Ovary (tissue), 3 donors: ENCODE measurements around the gene LANCL1.

Source experiments
- EP300 ChIP-seq: sonication (generic); formaldehyde crosslinking; IDR thresholded peaks from one replicate; pipeline ENCODE4 v1.6.1; 2017; ENCODE audit warnings: antibody characterized with exemption
- TF ChIP-seq, protein P1 (sequence below), 3 donors: fragments of 450-650 bp in 2 of 3; fragments of 200-600 bp in 1 of 3; IDR thresholded peaks; one replicate each; pipeline versions ENCODE4 v1.5.1 to v1.8.0; 2016 to 2022; ENCODE audit warnings: antibody characterized with exemption in 3 of 3, mild to moderate bottlenecking in 1 of 3
- donor health status: DM: no; HTN: no; CAD: no.

DNA sequence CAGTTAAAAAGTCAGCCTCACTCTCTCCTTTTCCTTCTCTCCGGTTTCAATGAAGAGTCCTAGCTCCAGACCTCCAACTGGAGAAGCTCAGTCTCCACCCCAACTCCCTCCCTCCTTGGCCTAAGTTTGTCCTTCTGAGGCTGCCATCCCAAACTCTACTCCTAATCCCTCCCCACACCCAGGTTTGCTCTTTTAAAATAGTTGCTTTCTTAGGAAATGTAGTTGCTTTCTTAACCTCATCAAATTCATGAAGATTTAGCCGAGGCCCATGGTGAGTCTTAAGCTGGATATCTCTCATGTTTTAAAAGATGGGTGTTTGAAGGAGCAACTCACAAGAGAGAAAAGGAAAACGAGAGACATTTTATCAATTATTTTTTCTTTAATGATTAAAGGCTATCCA lies 937 bp upstream of the LANCL1 start:
- TF ChIP-seq, protein P1, sequence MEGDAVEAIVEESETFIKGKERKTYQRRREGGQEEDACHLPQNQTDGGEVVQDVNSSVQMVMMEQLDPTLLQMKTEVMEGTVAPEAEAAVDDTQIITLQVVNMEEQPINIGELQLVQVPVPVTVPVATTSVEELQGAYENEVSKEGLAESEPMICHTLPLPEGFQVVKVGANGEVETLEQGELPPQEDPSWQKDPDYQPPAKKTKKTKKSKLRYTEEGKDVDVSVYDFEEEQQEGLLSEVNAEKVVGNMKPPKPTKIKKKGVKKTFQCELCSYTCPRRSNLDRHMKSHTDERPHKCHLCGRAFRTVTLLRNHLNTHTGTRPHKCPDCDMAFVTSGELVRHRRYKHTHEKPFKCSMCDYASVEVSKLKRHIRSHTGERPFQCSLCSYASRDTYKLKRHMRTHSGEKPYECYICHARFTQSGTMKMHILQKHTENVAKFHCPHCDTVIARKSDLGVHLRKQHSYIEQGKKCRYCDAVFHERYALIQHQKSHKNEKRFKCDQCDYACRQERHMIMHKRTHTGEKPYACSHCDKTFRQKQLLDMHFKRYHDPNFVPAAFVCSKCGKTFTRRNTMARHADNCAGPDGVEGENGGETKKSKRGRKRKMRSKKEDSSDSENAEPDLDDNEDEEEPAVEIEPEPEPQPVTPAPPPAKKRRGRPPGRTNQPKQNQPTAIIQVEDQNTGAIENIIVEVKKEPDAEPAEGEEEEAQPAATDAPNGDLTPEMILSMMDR (IDR thresholded peaks at IDR 0.05), result no peak
- TF ChIP-seq EP300, result no peak
